ENCODE measurements around the gene KCNAB1.

DNA sequence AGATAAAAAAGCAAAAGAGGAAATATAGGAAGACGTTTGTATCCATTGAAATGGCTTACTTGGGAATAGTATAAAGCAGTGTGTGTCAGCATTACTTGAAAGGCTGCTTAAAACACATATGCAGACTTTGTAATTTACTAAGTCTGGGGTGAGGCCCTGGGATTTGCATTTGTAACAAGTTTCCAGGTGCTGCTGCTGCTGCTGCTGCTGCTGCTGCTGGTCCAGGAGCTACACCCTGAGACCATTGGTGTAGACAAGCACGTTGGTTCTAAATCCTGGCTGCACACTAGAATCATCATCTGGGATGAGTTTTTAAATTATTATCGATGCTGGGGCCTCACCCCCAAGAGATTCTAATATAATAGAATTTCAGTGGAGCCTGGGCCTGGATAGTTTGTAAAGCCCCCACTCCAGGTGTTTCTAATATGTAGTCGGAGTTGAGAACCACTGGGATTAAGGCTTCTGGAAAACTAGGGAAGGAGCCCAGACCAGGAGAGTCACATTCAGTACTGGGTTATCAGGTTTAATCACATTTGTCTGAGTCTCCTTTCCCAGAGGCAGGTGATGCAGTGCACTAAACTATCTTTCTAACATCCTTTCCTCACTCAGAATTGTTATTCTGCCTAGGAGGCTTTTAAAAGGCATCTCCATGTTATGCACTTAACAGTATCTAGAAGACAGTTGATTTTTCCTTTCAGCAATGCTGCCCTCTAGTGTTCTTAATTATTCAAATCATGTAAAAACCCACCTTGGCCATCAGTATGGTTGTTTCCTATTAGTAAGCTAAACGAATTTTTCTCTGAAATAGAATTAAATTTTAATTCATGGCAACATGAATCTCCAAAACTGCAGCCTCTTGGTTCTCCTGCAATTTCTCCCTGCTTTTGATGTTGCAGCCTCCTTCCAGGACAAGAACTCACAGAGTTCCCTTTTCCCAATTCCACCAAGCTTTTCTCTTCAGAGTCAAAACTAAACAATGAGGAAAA lies 389.1 kb downstream of the KCNAB1 start:
- TF ChIP-seq, protein P1, sequence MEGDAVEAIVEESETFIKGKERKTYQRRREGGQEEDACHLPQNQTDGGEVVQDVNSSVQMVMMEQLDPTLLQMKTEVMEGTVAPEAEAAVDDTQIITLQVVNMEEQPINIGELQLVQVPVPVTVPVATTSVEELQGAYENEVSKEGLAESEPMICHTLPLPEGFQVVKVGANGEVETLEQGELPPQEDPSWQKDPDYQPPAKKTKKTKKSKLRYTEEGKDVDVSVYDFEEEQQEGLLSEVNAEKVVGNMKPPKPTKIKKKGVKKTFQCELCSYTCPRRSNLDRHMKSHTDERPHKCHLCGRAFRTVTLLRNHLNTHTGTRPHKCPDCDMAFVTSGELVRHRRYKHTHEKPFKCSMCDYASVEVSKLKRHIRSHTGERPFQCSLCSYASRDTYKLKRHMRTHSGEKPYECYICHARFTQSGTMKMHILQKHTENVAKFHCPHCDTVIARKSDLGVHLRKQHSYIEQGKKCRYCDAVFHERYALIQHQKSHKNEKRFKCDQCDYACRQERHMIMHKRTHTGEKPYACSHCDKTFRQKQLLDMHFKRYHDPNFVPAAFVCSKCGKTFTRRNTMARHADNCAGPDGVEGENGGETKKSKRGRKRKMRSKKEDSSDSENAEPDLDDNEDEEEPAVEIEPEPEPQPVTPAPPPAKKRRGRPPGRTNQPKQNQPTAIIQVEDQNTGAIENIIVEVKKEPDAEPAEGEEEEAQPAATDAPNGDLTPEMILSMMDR (conservative IDR thresholded peaks at IDR 0.05; ENCODE audit: low read length) = peak; percentile 82
- no peak for TF ChIP-seq EZH2phosphoT487 (IDR thresholded peaks at IDR 0.05; ENCODE audit: borderline replicate concordance, low read depth, low read length)

Measured in OCI-LY7 (cell line).